Trophoblast cell (in vitro differentiated cells and primary cell): Measurements from ENCODE around the gene TUT1.

ENCODE experiments used
- DNase-seq, 2 donors: peaks; one replicate each; pipeline ENCODE4 v3.0.0-alpha.2; 2016
- H2AFZ ChIP-seq: 2 replicates; pipeline ENCODE4 v1.6.1; 2013; ENCODE audit warnings: low read length, moderate library complexity, mild to moderate bottlenecking; ENCODE audit not compliant: insufficient read depth, poor library complexity
- H2AK5ac ChIP-seq: 2 replicates; pipeline ENCODE4 v1.6.1; 2013; ENCODE audit warnings: mild to moderate bottlenecking, low read length
- H2BK120ac ChIP-seq: 2 replicates; pipeline ENCODE4 v1.6.1; 2013; ENCODE audit warnings: low read length, mild to moderate bottlenecking, moderate library complexity; ENCODE audit not compliant: insufficient read depth, poor library complexity
- H2BK12ac ChIP-seq: 2 replicates; pipeline ENCODE4 v1.6.1; 2013; ENCODE audit warnings: mild to moderate bottlenecking, low read length, moderate library complexity
- H2BK5ac ChIP-seq: 2 replicates; pipeline ENCODE4 v1.6.1; 2013; ENCODE audit warnings: low read length, low read depth, moderate library complexity, mild to moderate bottlenecking; ENCODE audit not compliant: poor library complexity
- H3K14ac ChIP-seq: 2 replicates; pipeline ENCODE4 v1.6.1; 2013; ENCODE audit warnings: mild to moderate bottlenecking, low read length
- H3K18ac ChIP-seq: 2 replicates; pipeline ENCODE4 v1.6.1; 2013; ENCODE audit warnings: mild to moderate bottlenecking, low read length
- H3K23ac ChIP-seq: 2 replicates; pipeline ENCODE4 v1.6.1; 2013; ENCODE audit warnings: low read length
- H3K27ac ChIP-seq: 2 replicates; pipeline ENCODE4 v1.5.1; 2013; ENCODE audit warnings: low read depth, mild to moderate bottlenecking, inconsistent platforms, low read length, moderate library complexity
- H3K27me3 ChIP-seq: 2 replicates; pipeline ENCODE4 v1.6.1; 2013; ENCODE audit warnings: inconsistent platforms, mild to moderate bottlenecking, low read length, moderate library complexity; ENCODE audit not compliant: insufficient read depth
- H3K36me3 ChIP-seq, 2 experiments: 1 replicate in 1 of 2; 2 replicates in 1 of 2; pipeline ENCODE4 v1.6.1; 2013; ENCODE audit warnings: low read length in 2 of 2, mild to moderate bottlenecking in 2 of 2, moderate library complexity in 1 of 2; ENCODE audit not compliant: insufficient read depth in 2 of 2, control insufficient read depth in 1 of 2
- H3K4ac ChIP-seq: 2 replicates; pipeline ENCODE4 v1.6.1; 2013; ENCODE audit warnings: low read depth, mild to moderate bottlenecking, low read length, moderate library complexity
- H3K4me1 ChIP-seq, 2 experiments: 1 replicate in 1 of 2; 2 replicates in 1 of 2; pipeline ENCODE4 v1.6.1; 2013; ENCODE audit warnings: low read length in 2 of 2, mild to moderate bottlenecking in 2 of 2, moderate library complexity in 1 of 2; ENCODE audit not compliant: insufficient read depth in 2 of 2, control insufficient read depth in 1 of 2
- H3K4me2 ChIP-seq: 2 replicates; pipeline ENCODE4 v1.6.1; 2013; ENCODE audit warnings: inconsistent platforms, mild to moderate bottlenecking, low read length, moderate library complexity
- H3K4me3 ChIP-seq: 2 replicates; pipeline ENCODE4 v1.5.1; 2013; ENCODE audit warnings: mild to moderate bottlenecking, low read depth, low read length, inconsistent platforms
- H3K79me1 ChIP-seq: one replicate; pipeline ENCODE4 v1.6.1; 2013; ENCODE audit warnings: low read length
- H3K79me2 ChIP-seq: 2 replicates; pipeline ENCODE4 v1.6.1; 2013; ENCODE audit warnings: low read length, mild to moderate bottlenecking; ENCODE audit not compliant: control insufficient read depth, insufficient read depth, poor library complexity
- H3K9ac ChIP-seq: 2 replicates; pipeline ENCODE4 v1.6.1; 2013; ENCODE audit warnings: mild to moderate bottlenecking, low read length
- H3K9me3 ChIP-seq: 2 replicates; pipeline ENCODE4 v1.6.1; 2013; ENCODE audit warnings: low read depth, mild to moderate bottlenecking, control low read depth, inconsistent platforms, low read length; ENCODE audit not compliant: insufficient read depth
- H4K12ac ChIP-seq: 2 replicates; pipeline ENCODE4 v1.6.1; 2013; ENCODE audit warnings: low read depth, mild to moderate bottlenecking, low read length, moderate library complexity
- H4K8ac ChIP-seq: 2 replicates; pipeline ENCODE4 v1.6.1; 2013; ENCODE audit warnings: low read depth, mild to moderate bottlenecking, low read length, moderate library complexity
- H4K91ac ChIP-seq: one replicate; pipeline ENCODE4 v1.6.1; 2013; ENCODE audit warnings: low read depth, mild to moderate bottlenecking, low read length, moderate library complexity
- WGBS: extraction: QIAGEN DNeasy Blood & Tissue Kit; methylation state at CpG from one replicate; pipeline ENCODE4 v1.1.7; 2013; ENCODE audit warnings: missing lambda C conversion rate; ENCODE audit not compliant: insufficient read length, insufficient coverage; ENCODE audit errors: extremely low coverage; 5-methylcytosine and 5-hydroxymethylcytosine counted together

Gene TUT1

DNA sequence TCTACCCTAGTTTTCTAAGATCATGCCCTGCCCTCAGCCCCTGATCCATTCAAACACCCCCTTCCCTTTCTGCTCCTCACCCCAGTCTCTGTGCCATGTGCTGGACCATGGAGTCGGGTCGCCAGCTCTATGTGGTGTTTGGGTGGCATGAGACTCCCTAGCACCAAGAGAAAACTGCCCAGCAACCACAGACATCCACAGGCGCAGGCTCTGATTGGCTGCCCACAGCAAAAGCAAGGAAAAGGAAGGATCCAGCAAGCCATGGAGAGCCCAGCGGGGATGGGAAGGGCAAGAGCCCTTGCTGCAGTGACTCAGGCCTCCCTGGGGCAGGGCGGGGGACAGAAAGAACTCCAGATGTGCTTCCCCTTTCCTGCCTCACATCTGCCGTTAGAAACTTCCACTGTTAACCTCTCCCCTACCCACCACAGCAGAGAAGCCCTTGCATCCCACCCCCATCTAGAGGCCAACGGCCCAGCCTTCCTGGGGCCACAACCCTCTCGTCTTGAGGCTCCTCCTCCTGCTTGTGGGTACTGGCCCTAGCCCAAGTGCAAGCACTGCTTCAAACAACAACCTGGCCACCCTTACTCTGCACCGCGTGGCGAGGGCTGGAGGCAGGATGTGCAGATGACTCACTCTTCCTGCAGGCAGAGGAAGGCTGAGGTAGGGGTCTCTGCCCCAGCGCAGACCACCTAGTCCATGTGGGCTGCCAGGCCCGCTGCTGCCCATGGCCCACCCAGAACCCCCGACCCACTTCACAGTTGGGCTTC lies 35.0 kb downstream of the TUT1 start:
- Histone ChIP-seq H3K23ac (no peak overlapping the region), H2BK12ac (peak overlapping the region; percentile 44), H3K4me2 (peak overlapping the region; percentile 45), H3K4ac (peak overlapping the region; percentile 4), H3K36me3 (peaks cover 19 to 27% of the 10 kb centered on the region in 2 experiments), H3K27ac (peak overlapping the region; percentile 79), H4K8ac (peak overlapping the region; percentile 15), H4K12ac (no peak overlapping the region), H3K79me1 (peaks cover 24% of the 10 kb centered on the region), H2AFZ (no peak overlapping the region), H3K27me3 (no peaks in the 10 kb centered on the region), H4K91ac (peak overlapping the region; percentile 50), H2BK5ac (peak overlapping the region; percentile 39), H3K9ac (no peak overlapping the region), H3K18ac (peak overlapping the region; percentile 12), H2AK5ac (peak overlapping the region; percentile 18), H2BK120ac (peak overlapping the region; percentile 15), H3K79me2 (peaks cover 2% of the 10 kb centered on the region), H3K4me1 (peaks cover 56 to 59% of the 10 kb centered on the region in 2 experiments), H3K4me3 (no peak overlapping the region), H3K9me3 (no peaks in the 10 kb centered on the region), H3K14ac (peak overlapping the region; percentile 30)
- whole genome bisulfite sequencing: no CpG with 5 or more reads among the region's 14 CpGs
- peak; percentile 90 to 91 for DNase-seq

DNA sequence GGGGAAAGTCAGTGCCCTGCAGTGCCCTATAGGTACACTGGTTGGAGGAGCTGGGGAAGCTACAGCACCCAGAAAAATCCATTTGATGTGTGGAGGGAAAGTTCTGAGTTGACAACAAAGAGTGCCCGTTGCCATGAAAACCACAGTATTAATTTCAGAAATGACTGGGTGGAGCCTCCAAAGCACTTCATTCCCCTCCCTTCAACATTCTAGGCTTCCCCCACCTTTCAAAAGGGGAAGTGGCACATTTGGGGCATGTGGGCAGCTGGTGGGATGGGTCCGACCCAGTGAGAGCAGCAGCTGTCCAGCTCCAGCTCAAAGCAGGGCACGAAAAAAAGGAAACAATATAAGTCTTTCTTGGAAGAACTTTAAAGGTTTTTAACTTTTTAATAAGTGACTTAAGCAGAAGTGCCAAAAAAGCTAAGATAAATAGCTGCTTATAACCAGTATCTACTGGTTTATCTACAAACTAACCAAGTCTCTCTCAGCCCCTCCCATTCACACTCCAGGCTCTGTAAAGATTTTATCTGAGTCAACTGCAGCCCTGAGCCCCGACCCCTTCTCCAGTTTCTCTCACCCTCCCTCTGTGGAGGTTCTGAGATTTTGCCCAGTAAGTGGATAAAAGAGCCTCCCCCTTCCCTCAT lies 35.7 kb downstream of the TUT1 start:
- peak overlapping the region; percentile 50 for H4K91ac ChIP-seq
- no CpG with 5 or more reads among the region's 4 CpGs for WGBS
- H3K14ac ChIP-seq: peak overlapping the region; percentile 30

DNA sequence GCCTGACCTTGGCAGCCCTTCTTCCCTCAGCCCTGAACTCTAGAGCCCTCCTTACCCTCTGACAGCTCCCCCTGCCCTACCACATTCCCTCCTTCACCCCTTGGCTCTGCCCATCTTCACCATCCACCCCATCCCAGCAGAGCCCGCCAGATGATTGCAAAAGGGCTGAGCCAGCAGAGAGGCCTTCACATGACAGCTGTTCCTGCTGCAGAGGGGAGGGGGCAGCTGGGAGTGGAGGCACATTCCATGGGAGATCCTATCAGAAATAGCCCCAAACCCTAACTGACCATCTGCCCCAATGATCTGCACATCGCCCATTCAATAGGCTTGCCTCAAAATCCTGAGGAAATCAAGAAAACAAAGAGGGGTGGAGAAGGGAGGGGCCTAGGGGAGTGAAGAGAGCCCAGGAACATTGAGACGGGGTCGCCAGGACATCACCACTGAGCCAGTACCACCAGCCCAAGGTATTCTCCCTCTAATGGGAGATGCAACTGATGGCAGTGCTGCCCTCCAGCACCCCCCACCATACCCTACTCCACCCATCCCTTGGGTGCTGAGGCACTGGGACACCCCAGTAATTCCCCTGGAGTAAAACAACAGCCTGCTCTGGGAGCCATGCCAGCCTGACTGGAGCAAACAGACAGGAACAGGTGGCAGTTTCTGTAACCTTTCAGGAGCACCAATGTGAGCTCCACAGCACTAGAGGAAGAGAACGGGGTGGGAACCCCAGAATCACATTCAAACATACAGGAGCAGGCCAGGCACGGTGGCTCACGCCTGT lies 36.7 kb downstream of the TUT1 start:
- H3K27ac ChIP-seq: peak overlapping the region; percentile 12
- peaks cover 24% of the 10 kb centered on the region for H3K79me1 ChIP-seq
- H3K4ac ChIP-seq: peak overlapping the region; percentile 25
- peak overlapping the region; percentile 43 for H2BK120ac ChIP-seq
- WGBS: no CpG with 5 or more reads among the region's 7 CpGs
- H2AFZ ChIP-seq: no peak overlapping the region
- H3K27me3 ChIP-seq: no peaks in the 10 kb centered on the region
- peak overlapping the region; percentile 70 for H2BK12ac ChIP-seq
- H3K79me2 ChIP-seq: peaks cover 2% of the 10 kb centered on the region
- H3K23ac ChIP-seq: no peak overlapping the region
- H3K4me1 ChIP-seq: peaks cover 49 to 53% of the 10 kb centered on the region in 2 experiments
- H2BK5ac ChIP-seq: no peak overlapping the region
- no peak overlapping the region for H3K4me2 ChIP-seq
- H3K14ac ChIP-seq: peak overlapping the region; percentile 15
- H4K8ac ChIP-seq: peak overlapping the region; percentile 7
- no peak for DNase-seq
- H3K36me3 ChIP-seq: peaks cover 13 to 21% of the 10 kb centered on the region in 2 experiments
- peak overlapping the region; percentile 54 for H3K18ac ChIP-seq
- no peak overlapping the region for H4K12ac ChIP-seq
- no peak overlapping the region for H3K4me3 ChIP-seq
- H4K91ac ChIP-seq: peak overlapping the region; percentile 52
- H3K9me3 ChIP-seq: no peaks in the 10 kb centered on the region
- no peak overlapping the region for H3K9ac ChIP-seq
- peak overlapping the region; percentile 42 for H2AK5ac ChIP-seq

More for the DNA sequence above, 35.7 kb downstream of the TUT1 start:
- Histone ChIP-seq H2AFZ (no peak overlapping the region), H3K4me3 (no peak overlapping the region), H3K4me1 (peaks cover 56 to 59% of the 10 kb centered on the region in 2 experiments), H3K9ac (no peak overlapping the region), H2BK120ac (peak overlapping the region; percentile 15), H3K18ac (peak overlapping the region; percentile 64), H2BK12ac (peak overlapping the region; percentile 72), H3K4me2 (peak overlapping the region; percentile 45), H3K4ac (peak overlapping the region; percentile 4), H3K79me2 (peaks cover 2% of the 10 kb centered on the region), H4K12ac (no peak overlapping the region), H2AK5ac (no peak overlapping the region), H3K27me3 (no peaks in the 10 kb centered on the region), H3K23ac (no peak overlapping the region), H3K79me1 (peaks cover 24% of the 10 kb centered on the region), H3K36me3 (peaks cover 19 to 27% of the 10 kb centered on the region in 2 experiments), H2BK5ac (peak overlapping the region; percentile 39), H3K9me3 (no peaks in the 10 kb centered on the region), H4K8ac (peak overlapping the region; percentile 6), H3K27ac (peak overlapping the region; percentile 79)
- DNase-seq: peak in 1 of 2 donors; percentile 44

DNA sequence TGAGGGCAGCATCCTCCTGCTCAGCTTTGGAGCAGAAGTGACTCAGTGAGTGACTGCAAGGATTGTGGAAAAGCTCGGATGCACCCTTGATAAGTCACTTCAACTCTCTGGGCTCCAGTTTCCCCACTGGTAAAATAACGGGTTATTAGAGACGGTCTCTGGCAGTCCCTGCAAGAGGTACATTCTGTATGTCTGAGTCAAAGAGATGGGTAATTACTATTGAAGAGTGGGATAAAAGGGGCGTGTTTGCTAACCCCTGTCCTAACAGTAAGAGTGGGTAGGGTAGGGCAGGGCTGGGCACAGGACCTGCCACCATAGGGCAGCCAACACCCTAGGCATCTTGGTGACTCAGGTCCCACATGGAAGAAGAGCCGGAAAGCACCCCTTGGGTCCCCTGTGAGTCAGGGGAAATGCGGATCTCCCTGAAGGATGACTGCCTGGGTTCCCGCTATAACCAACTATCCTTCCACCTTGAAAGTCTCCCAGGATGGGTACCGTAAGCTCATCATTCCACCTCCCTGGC lies 37.4 kb downstream of the TUT1 start:
- no peaks in the 10 kb centered on the region for H3K9me3 ChIP-seq
- H3K4ac ChIP-seq: no peak overlapping the region
- WGBS: no CpG with 5 or more reads among the region's 8 CpGs
- H2BK5ac ChIP-seq: peak overlapping the region; percentile 19
- peak overlapping the region; percentile 34 for H3K14ac ChIP-seq
- no peak overlapping the region for H3K23ac ChIP-seq
- peak overlapping the region; percentile 77 for H2BK12ac ChIP-seq
- no peak overlapping the region for H4K8ac ChIP-seq
- peak overlapping the region; percentile 43 for H2BK120ac ChIP-seq
- H3K4me3 ChIP-seq: no peak overlapping the region
- H3K4me1 ChIP-seq: peaks cover 46 to 52% of the 10 kb centered on the region in 2 experiments
- H2AK5ac ChIP-seq: peak overlapping the region; percentile 49
- no peak overlapping the region for H4K12ac ChIP-seq
- H3K9ac ChIP-seq: no peak overlapping the region
- peaks cover 2% of the 10 kb centered on the region for H3K79me2 ChIP-seq
- DNase-seq: no peak
- H3K36me3 ChIP-seq: peaks cover 8 to 14% of the 10 kb centered on the region in 2 experiments
- peak overlapping the region; percentile 57 for H3K4me2 ChIP-seq
- H3K27me3 ChIP-seq: no peaks in the 10 kb centered on the region
- H2AFZ ChIP-seq: no peak overlapping the region
- H3K27ac ChIP-seq: peak overlapping the region; percentile 72
- H4K91ac ChIP-seq: peak overlapping the region; percentile 32
- H3K79me1 ChIP-seq: peaks cover 24% of the 10 kb centered on the region
- peak overlapping the region; percentile 70 for H3K18ac ChIP-seq
